Measurements from ENCODE around the gene CTNNA2. TPM values are rescaled to one million over a fixed set of nuclear protein-coding genes. Genes with fewer than 3 reads are reported as not detected.

The CTNNA2 gene
- total and polyA plus RNA-seq, 9 of the 15 experiments (the other 6 are each of a cell fraction or from before 2014, with no cell fraction given) = 0.03 to 0.40 (median 0.15) TPM

DNA sequence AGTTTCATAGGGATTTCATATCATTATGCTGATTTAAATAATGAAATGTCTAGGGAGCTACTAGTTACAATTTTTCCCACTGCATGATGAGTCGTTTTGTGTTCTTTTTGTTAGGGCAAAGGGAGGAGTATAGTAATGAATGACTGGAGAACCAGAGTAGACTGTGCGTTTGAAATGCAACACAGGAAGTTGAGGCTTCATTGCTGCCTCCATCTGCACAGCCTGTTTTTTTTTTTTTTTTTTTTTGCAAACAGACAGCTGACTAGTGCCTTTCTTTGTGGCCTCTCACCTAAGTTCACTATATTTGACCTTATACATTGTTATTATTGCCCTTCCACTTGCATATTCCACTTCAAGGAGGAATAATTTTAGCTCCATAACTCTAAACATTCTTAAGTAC, 1078.4 kb downstream of the CTNNA2 start:
- no peaks in the 10 kb centered on the region for H3K9me3 ChIP-seq (replicated peaks; ENCODE audit: control insufficient read depth, insufficient read depth, low read depth, low read length)
- ATAC-seq = no peak
- no peak for FAIRE-seq
- 0% methylated on average over 2 of the region's 2 CpGs for WGBS (ENCODE audit: insufficient coverage, low coverage, missing lambda C conversion rate)
- no peak overlapping the region for H3K27ac ChIP-seq (ENCODE audit: extremely low read depth, low read depth, low read length)
- intact Hi-C loops (cut with micrococcal nuclease) = no loop called here
- no peaks in the 10 kb centered on the region for H3K4me1 ChIP-seq (replicated peaks in 1 of 2; ENCODE audit: control insufficient read depth in 2 of 2, insufficient read depth in 2 of 2, low read length in 2 of 2)
- no peaks in the 10 kb centered on the region for H3K27me3 ChIP-seq (ENCODE audit: control insufficient read depth in 2 of 2, insufficient read depth in 2 of 2, low read length in 2 of 2)
- no peaks in the 10 kb centered on the region for H3K36me3 ChIP-seq (ENCODE audit: control insufficient read depth, insufficient read depth, low read length)
- no peak overlapping the region for H3K9ac ChIP-seq (ENCODE audit: insufficient read depth in 1 of 2, low read depth in 2 of 2, low read length in 2 of 2)
- H3K4me3 ChIP-seq = no peak overlapping the region
- no peaks in the 10 kb centered on the region for H4K20me1 ChIP-seq (replicated peaks; ENCODE audit: control insufficient read depth, insufficient read depth, low read length)
- no peak for DNase-seq (ENCODE audit: extremely low read depth in 1 of 4, low spot score in 3 of 4)
- no peaks in the 10 kb centered on the region for H3K9me1 ChIP-seq (ENCODE audit: control insufficient read depth, insufficient read depth, low read length)
- no peak overlapping the region for H3K4me2 ChIP-seq (ENCODE audit: insufficient read depth, low read length)
- H3K79me2 ChIP-seq (ENCODE audit: control insufficient read depth, insufficient read depth, low read length) = no peaks in the 10 kb centered on the region
- no TSS peak for BruUV-seq (replicated peaks)
- TF ChIP-seq TARDBP (IDR thresholded peaks at IDR 0.05) (no peak), MCM2 (IDR thresholded peaks at IDR 0.05; ENCODE audit: low read depth) (no peak)
- TF ChIP-seq, protein P1, sequence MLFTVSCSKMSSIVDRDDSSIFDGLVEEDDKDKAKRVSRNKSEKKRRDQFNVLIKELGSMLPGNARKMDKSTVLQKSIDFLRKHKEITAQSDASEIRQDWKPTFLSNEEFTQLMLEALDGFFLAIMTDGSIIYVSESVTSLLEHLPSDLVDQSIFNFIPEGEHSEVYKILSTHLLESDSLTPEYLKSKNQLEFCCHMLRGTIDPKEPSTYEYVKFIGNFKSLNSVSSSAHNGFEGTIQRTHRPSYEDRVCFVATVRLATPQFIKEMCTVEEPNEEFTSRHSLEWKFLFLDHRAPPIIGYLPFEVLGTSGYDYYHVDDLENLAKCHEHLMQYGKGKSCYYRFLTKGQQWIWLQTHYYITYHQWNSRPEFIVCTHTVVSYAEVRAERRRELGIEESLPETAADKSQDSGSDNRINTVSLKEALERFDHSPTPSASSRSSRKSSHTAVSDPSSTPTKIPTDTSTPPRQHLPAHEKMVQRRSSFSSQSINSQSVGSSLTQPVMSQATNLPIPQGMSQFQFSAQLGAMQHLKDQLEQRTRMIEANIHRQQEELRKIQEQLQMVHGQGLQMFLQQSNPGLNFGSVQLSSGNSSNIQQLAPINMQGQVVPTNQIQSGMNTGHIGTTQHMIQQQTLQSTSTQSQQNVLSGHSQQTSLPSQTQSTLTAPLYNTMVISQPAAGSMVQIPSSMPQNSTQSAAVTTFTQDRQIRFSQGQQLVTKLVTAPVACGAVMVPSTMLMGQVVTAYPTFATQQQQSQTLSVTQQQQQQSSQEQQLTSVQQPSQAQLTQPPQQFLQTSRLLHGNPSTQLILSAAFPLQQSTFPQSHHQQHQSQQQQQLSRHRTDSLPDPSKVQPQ (CRISPR knock-in tag; IDR thresholded peaks at IDR 0.05; ENCODE audit: borderline replicate concordance) = no peak
- no peak overlapping the region for H2AFZ ChIP-seq (ENCODE audit: low read depth, low read length)
- in situ Hi-C loops (cut with MboI) = no loop called here
- ChIA-PET CTCF (ENCODE audit: low intra/inter-chr PET ratio) (no interaction called here), POLR2A (no interaction called here)

DNA sequence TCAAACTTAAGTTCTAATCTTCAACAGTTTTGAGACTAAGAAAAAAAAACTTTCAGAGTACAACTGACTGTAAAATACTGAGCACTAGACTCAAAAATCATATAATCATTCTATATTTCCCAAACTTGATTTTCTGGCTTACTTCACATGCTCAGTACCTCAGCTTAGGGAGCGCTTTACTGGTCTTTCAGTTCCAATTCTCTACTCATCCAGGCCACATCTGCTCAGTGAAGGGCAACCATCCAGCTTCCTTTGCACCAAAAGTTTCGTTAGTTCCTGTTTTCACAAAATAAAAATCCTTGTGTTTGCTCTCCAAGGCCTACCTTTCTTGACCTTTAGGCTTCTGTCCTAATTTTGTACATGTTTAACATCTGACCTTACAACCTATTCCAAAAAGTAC, 1079.3 kb downstream of the CTNNA2 start:
- Histone ChIP-seq H3K9ac (ENCODE audit: insufficient read depth in 1 of 2, low read depth in 2 of 2, low read length in 2 of 2) (no peak overlapping the region), H3K9me1 (ENCODE audit: control insufficient read depth, insufficient read depth, low read length) (no peaks in the 10 kb centered on the region), H3K27ac (ENCODE audit: extremely low read depth, low read depth, low read length) (no peak overlapping the region), H3K27me3 (ENCODE audit: control insufficient read depth in 2 of 2, insufficient read depth in 2 of 2, low read length in 2 of 2) (no peaks in the 10 kb centered on the region), H3K36me3 (ENCODE audit: control insufficient read depth, insufficient read depth, low read length) (no peaks in the 10 kb centered on the region), H3K9me3 (replicated peaks; ENCODE audit: control insufficient read depth, insufficient read depth, low read depth, low read length) (no peaks in the 10 kb centered on the region), H4K20me1 (replicated peaks; ENCODE audit: control insufficient read depth, insufficient read depth, low read length) (no peaks in the 10 kb centered on the region), H3K79me2 (ENCODE audit: control insufficient read depth, insufficient read depth, low read length) (no peaks in the 10 kb centered on the region), H3K4me1 (replicated peaks in 1 of 2; ENCODE audit: control insufficient read depth in 2 of 2, insufficient read depth in 2 of 2, low read length in 2 of 2) (no peaks in the 10 kb centered on the region), H3K4me2 (ENCODE audit: insufficient read depth, low read length) (no peak overlapping the region), H2AFZ (ENCODE audit: low read depth, low read length) (no peak overlapping the region), H3K4me3 (no peak overlapping the region)
- FAIRE-seq = no peak
- intact Hi-C loops (cut with micrococcal nuclease) = no loop called here
- in situ Hi-C loops (cut with MboI) = no loop called here
- BruUV-seq (replicated peaks) = no TSS peak
- no peak for ATAC-seq
- ChIA-PET POLR2A (no interaction called here), CTCF (ENCODE audit: low intra/inter-chr PET ratio) (no interaction called here)
- WGBS (ENCODE audit: insufficient coverage, low coverage, missing lambda C conversion rate) = 0% methylated on average over 2 of the region's 2 CpGs
- no peak for DNase-seq (ENCODE audit: extremely low read depth in 1 of 4, low spot score in 3 of 4)
- TF ChIP-seq ZNF124 (CRISPR knock-in tag; IDR thresholded peaks at IDR 0.05) (no peak), ZNF444 (CRISPR knock-in tag; IDR thresholded peaks at IDR 0.05) (no peak), ILF3 (IDR thresholded peaks at IDR 0.05; ENCODE audit: borderline replicate concordance) (no peak), HDAC8 (tag; IDR thresholded peaks at IDR 0.05) (no peak), KHSRP (IDR thresholded peaks at IDR 0.05) (no peak), GATAD2A (IDR thresholded peaks at IDR 0.05) (no peak), NELFE (IDR thresholded peaks at IDR 0.05; ENCODE audit: insufficient read depth, insufficient read length) (no peak)
- TF ChIP-seq, protein P2, sequence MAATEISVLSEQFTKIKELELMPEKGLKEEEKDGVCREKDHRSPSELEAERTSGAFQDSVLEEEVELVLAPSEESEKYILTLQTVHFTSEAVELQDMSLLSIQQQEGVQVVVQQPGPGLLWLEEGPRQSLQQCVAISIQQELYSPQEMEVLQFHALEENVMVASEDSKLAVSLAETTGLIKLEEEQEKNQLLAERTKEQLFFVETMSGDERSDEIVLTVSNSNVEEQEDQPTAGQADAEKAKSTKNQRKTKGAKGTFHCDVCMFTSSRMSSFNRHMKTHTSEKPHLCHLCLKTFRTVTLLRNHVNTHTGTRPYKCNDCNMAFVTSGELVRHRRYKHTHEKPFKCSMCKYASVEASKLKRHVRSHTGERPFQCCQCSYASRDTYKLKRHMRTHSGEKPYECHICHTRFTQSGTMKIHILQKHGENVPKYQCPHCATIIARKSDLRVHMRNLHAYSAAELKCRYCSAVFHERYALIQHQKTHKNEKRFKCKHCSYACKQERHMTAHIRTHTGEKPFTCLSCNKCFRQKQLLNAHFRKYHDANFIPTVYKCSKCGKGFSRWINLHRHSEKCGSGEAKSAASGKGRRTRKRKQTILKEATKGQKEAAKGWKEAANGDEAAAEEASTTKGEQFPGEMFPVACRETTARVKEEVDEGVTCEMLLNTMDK (IDR thresholded peaks at IDR 0.05; ENCODE audit: borderline replicate concordance, insufficient read depth, low read depth, low read length, poor library complexity, severe bottlenecking) = no peak
- TF ChIP-seq, protein P3, sequence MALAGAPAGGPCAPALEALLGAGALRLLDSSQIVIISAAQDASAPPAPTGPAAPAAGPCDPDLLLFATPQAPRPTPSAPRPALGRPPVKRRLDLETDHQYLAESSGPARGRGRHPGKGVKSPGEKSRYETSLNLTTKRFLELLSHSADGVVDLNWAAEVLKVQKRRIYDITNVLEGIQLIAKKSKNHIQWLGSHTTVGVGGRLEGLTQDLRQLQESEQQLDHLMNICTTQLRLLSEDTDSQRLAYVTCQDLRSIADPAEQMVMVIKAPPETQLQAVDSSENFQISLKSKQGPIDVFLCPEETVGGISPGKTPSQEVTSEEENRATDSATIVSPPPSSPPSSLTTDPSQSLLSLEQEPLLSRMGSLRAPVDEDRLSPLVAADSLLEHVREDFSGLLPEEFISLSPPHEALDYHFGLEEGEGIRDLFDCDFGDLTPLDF (CRISPR knock-in tag; IDR thresholded peaks at IDR 0.05) = no peak

Data from K562 (cell line).